ENCODE results near the gene CACNA1S.

DNA sequence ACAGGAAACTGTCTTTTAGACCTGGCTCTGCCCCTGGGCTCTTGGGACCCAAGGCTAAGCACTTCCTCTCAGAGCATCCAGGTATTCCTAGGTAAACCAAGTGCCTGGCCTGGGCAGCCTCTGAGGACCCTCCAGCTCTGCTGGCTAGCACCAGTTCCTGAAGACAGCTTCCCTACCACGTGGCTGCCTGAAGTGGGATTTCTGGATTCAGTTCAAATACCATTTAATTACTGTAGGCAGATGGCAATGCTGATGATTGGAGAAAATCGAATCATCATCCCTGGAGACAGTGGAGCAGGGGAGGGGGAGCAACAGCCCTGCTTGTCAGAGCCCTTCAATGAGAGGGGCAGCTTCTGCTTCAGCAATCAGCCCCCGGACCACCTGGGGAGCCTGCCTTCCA is 100.6 kb downstream of the CACNA1S start:
- TF ChIP-seq SP2 (IDR thresholded peaks at IDR 0.05; ENCODE audit: low read length), result no peak
- no peak for TF ChIP-seq YY1 (IDR thresholded peaks at IDR 0.05; ENCODE audit: low read depth, low read length)
- no peak for TF ChIP-seq POLR2AphosphoS5 (IDR thresholded peaks at IDR 0.05; ENCODE audit: low read depth, low read length)
- TF ChIP-seq, protein P1, sequence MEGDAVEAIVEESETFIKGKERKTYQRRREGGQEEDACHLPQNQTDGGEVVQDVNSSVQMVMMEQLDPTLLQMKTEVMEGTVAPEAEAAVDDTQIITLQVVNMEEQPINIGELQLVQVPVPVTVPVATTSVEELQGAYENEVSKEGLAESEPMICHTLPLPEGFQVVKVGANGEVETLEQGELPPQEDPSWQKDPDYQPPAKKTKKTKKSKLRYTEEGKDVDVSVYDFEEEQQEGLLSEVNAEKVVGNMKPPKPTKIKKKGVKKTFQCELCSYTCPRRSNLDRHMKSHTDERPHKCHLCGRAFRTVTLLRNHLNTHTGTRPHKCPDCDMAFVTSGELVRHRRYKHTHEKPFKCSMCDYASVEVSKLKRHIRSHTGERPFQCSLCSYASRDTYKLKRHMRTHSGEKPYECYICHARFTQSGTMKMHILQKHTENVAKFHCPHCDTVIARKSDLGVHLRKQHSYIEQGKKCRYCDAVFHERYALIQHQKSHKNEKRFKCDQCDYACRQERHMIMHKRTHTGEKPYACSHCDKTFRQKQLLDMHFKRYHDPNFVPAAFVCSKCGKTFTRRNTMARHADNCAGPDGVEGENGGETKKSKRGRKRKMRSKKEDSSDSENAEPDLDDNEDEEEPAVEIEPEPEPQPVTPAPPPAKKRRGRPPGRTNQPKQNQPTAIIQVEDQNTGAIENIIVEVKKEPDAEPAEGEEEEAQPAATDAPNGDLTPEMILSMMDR (IDR thresholded peaks at IDR 0.05; ENCODE audit: control extremely low read depth in 1 of 3, insufficient read depth in 1 of 3, low read depth in 1 of 3, low read length in 3 of 3), result no peak
- TF ChIP-seq GTF2F1 (IDR thresholded peaks at IDR 0.05; ENCODE audit: borderline replicate concordance, low read depth, low read length), result no peak
- no peak for TF ChIP-seq POLR2A (IDR thresholded peaks at IDR 0.05; ENCODE audit: control extremely low read depth in 1 of 2, low read depth in 2 of 2, low read length in 2 of 2)
- TF ChIP-seq EZH2 (IDR thresholded peaks at IDR 0.05; ENCODE audit: low read depth, low read length, severe bottlenecking), result no peak

Measured in H1 (cell line).